Stimulated activated CD4-positive, alpha-beta T cell treated with anti-CD3 and anti-CD28 coated beads, Interleukin-15, amount 100 ng/mL, for 1 hour (primary cell): ENCODE measurements around the gene E2F2.
A peak's percentile ranks its signal among the peaks of the same experiment; 100 is the strongest.
"Not testable (repeated sequence)": the region's sequence is repeated elsewhere in the genome, so short reads cannot be mapped to it uniquely, and the experiment has no call there.

Experiments
- DNase-seq, 2 donors: peaks; one replicate each; pipeline ENCODE4 v3.0.0-alpha.2; 2020; ENCODE audit warnings: low read depth in 1 of 2, low spot score in 1 of 2

E2F2 gene

DNA sequence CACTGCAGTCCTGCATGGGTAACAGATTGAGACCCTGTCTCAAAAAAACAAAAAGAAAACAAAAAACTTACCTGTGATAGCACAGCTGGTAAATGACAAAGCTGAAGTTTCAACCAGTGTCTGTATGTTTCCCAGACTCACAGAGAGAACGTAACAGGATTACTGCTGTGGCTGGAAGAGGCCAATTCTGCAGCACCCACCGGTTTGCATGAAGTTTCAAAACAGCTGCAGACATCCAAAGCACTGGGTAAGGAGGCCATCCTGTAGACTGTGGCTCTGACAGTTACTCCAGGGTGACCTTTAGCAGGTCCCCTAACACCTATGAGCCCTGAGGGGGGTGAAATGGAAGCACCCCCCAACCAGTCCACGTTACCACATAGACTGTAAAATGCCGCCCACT is 20.8 kb upstream of the E2F2 start:
- no peak for DNase-seq

DNA sequence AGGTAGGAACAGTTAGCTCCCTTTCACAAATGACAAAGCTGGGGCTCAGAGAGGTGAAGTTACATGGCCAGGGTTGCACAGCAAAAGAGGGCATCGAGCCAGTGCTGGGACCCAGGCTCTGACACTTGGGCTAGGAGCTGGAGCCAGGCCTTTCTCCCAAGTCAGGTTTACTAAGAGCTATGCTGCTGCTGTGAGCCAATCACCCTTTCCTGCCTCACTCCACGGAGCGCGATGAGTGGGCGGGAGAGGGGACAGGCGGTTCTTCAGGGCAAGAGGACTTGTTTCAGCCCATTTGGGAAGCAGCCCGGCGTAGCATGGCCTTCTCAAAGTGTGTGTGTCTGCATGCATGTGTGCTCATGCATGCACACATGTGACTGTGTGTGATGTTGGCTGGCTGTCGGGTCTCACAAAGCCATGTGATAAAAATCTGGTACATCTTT is 17.7 kb upstream of the E2F2 start:
- no peak for DNase-seq

DNA sequence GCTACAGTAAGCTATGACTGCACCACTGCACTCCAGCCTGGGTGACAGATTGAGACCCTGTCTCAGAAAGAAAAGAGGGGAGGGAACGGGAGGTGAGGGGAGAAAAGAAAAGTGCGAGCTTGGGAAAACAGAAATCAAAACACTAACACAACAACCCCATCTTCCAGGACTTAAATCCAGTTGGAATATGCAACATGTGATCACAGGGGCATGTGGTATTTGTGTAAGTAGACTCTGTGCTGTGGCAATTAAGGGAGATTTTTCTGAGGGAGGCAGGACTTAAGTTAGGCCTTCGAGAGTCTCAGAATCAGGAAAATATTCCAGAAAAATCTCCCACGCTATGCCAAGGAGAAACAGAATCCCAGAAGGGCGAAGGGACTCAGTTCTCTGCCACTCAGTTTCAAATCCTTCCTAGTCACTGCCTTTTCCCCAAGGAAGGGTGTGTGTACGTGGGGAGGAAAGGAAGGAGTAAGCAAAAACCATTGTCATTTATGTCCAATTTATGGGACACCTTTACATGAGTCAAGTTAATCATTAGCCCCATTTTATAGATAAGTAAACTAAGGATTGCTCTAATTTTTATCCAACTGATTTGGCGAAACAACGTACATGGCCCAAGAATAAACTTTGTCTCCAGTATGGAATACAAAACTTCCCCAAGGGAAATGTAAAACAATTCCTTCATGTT is 16.0 kb upstream of the E2F2 start:
- no peak for DNase-seq

- no peak for DNase-seq
Observed at GRCh38 chr1:23545851-23546250, 14.8 kb upstream of the E2F2 start.

- DNase-seq = peak; percentile 46 to 54
Observed at GRCh38 chr1:23544444-23545389, 13.7 kb upstream of the E2F2 start.

DNA sequence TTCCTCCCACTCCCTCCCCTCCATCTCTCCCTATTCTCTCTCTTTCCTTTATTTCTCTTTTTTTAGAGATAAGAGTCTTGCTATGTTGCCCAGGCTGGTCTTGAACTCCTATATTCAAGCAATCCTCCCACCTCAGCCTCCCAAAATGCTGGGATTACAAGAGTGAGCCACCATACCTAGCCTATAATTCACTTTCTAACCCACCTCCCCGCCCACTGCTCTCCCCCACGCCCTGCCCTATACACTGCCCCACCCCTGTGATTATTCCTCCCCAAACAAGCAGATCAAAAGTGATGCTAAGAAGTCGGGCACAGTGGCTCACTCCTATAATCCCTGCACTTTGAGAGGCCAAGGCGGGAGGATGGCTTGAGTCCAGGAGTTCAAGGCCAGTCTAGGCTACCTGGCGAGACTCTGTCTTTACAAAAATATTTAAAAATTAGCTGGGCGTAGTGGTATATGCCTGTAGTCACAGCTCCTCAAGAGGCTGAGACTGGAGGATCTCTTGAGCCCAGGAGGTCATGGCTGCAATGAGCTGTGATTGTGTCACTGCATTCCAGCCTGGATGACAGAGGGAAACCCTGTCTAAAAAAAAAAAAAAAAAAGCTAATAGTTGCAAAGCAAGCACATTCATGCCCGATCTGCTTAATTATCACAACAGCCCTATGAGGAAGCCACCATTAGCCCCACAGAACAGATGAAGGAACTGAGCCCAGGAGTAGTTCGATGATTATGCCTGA is 12.8 kb upstream of the E2F2 start:
- DNase-seq = no peak

DNA sequence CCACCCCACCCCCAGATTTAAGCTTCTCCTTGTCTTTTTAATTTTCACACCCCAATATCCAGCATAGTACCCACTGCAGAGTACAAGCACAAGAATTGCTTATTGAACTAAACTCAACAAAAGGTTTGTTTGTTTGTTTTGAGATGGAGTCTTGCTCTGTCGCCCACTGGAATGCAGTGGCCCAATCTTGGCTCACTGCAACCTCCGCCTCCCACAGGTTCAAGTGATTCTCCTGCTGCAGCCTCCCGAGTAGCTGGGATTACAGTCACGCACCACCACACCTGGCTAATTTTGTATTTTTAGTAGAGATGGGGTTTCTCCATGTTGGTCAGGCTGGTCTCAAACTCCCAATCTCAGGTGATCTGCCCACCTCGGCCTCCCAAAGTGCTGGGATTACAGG is 11.9 kb upstream of the E2F2 start:
- DNase-seq = not testable (repeated sequence)

DNA sequence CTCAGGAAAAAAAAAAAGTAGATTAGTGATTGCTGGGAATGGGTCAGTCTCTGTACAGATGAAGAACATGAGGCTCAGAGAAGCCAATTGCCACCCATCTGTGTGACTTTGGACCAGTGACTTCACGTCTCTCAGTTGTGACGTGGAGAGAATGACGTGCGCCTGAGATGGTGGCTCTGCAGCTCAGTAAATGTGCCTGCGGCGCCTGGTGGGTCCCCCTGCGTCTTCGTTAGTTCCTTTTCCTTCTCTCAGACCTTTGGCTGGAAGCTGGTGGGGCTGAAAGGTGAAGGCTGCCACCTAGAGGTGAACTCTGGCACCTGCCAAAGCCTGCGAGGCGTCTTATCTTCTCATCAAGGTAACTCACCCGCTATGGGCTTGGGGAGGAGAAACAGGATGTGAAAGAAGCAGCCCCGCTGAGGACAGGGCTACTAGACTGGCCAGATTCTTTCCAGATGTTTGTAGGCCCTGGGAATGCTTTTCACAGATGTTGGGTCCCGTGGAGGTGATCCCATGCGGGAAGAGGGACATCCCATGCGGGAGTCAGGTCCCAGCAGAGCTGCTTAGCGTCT is 8.7 kb upstream of the E2F2 start:
- peak; percentile 79 for DNase-seq

- no peak for DNase-seq
Observed at GRCh38 chr1:23537296-23537973, 6.4 kb upstream of the E2F2 start.

DNA sequence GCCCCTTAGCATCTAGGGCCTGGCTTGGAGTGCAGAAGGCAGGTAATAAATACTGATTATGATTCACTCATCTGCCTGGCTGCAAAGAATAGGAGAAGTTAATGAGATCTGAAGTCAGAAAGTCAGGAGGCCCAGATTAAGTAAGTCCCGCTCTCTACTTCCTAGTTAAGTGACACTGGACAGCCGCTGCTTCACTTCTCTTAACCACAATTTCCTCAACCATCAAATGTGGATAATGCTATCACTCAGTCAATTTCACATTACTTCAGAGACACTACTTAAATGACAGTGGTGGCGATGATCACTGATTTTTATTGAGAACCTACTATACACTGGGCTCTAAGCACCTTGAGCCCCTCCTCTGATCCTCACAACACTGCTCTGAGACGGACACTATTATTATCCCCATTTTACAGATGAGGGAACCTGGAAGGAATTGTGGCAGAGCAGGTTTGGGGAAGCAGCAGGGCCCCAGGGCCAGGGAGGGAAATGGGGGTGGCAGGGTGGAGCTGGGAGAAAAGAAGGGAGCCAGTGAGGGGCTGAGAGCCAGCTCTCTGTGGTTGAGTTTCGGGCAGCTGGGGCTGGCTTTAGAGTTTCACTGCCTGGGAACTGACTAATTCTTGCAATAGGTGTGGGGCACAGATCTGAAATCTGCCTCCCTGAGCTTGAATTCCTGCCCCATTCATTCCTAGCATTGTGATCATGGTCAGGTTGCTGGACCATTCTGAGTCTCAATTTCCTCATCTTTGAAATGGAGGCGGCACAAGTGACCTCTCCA is 2.4 kb upstream of the E2F2 start:
- DNase-seq = no peak

DNA sequence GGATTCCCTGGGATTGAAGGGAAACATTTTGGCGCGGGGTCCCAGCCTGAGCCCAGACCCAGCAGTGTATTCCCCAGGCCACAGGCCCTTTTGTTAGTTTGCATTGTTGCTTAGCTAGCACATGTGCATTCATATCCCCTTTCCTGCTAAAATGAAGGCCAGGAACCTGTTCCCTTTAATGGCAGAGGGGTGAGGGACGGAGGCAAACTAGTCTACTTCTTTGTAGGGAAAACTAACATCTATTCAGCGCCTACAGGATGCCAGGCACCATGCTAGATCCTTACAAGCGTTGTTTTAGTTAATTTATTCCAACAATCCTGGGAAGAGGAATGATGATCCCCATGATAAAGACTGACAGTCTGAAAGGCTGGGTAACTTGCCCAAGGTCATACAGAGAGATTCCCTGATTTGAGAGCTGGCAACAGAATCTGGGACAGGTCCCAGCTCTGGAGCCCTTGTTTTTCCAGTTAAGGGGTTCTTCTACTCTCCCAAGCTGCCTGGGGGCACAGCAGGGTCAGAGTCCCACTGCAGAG is 595 bp upstream of the E2F2 start:
- no peak for DNase-seq

DNA sequence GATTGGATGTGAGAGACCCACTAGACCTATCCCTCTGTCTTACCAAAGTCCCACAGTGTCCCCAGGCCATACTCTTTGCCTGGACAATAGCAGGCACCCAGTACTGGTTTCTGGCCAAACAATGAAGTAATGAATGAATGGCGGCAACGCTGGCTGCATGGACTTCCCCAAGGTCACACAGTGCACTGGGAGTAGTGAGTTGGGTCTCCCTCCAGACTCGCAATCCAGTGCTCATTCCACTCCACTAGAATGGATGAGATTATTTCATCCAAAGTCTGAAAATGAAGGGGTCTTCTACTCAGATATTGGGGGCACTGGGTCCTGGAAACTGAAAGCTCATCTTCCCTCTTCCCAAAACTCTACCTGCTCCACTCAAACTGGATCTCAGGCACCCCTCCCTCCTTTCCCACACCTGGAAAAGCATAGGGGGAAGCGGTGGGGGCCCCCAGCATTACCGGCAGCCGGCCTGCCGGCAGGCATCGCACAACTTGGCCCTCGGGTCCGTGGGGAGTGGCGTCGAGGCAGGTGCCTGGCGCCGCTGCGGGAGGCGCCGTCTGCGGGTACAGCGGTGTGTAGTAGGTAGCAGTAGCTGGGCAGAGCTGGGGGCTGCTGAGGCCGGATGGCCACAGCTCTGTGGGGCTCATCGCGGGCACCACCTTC is 816 bp downstream of the E2F2 start:
- no peak for DNase-seq

GRCh38 chr1:23529146-23530086 is 1.6 kb downstream of the E2F2 start:
- DNase-seq = no peak

DNA sequence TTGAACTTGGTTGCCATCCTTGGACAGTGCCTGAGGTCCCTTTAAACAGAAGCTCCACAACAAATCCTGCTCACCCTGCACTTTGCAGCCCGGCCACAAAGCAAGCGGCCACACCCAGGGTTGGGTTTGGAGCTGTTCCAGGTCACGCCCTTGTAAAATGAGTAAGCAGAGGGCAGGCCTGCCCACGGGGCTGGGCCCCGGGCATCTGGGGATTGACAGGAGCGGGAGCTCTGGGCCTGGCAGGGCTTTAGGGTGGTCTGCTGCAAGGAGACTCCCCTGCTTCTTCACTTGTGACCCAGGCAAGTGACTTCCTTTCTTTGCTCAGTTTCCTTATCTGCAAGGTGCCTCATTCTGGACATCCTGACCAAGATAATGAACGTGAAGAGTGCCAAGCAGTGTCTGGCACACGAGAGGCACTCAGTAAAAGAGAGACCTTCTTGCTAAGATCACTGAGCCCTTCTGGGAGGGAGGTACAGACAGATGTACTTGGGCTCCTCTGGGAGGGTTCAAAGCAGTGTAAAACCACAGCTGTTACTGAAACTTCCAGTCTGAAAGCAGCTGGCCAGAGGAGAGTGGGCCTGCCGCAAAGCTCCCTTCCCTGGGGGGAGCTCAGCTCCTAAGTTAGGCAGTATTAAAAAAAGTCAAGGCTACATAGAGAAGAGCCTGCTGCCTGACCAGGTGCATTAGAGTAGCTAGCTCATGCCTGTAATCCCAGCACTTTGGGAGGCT is 2.6 kb downstream of the E2F2 start:
- DNase-seq = peak; percentile 52 to 59

- no peak for DNase-seq
Observed at GRCh38 chr1:23527900-23528249, 3.2 kb downstream of the E2F2 start.

DNA sequence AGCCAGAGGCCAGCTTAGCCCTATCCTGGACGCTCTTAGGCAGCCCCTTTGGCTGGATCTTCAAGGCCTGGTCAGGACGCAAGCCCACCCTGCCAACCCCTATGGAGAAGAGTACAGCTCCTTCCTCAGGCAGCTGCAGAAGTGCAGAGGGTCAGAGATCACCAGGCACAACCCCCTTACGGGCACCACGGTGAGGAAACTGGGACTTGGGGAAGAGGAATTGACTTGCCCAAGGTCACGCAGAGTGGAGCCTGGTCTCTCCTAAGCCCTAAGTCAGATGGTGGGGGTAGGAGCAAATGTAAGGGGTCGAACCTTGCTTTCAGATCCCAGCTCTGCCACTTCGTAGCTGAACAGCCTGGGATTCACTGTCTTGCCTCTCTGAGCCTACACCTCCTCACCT is 3.7 kb downstream of the E2F2 start:
- DNase-seq = no peak

- DNase-seq = no peak
Observed at GRCh38 chr1:23526329-23527041, 4.5 kb downstream of the E2F2 start.
